GM23338 (cell line): Measurements from ENCODE around the gene CDKN1A. TPM values are rescaled to one million over a fixed set of nuclear protein-coding genes. Genes with fewer than 3 reads are reported as not detected.

Source experiments
- CREB1 ChIP-seq: fragments of 250-450 bp; sonication (Bioruptor Pico); IDR thresholded peaks from 2 replicates; pipeline ENCODE4 v1.5.0; 2020; ENCODE audit warnings: low read depth, mild to moderate bottlenecking, moderate library complexity
- ETS1 ChIP-seq: IDR thresholded peaks from 2 replicates; pipeline ENCODE4 v1.6.1; 2016; ENCODE audit warnings: antibody characterized with exemption
- EZH2phosphoT487 ChIP-seq: fragments of 200-600 bp; sonication (generic); IDR thresholded peaks from one replicate; pipeline ENCODE4 v1.8.1; 2018; ENCODE audit warnings: antibody characterized with exemption; ENCODE audit not compliant: unreplicated experiment
- NANOG ChIP-seq: IDR thresholded peaks from 2 replicates; pipeline ENCODE4 v1.6.1; 2016; ENCODE audit warnings: antibody characterized with exemption, borderline replicate concordance
- POLR2AphosphoS5 ChIP-seq: IDR thresholded peaks from 2 replicates; pipeline ENCODE4 v1.6.1; 2016; ENCODE audit warnings: antibody characterized with exemption, low read depth
- STAT1 ChIP-seq: IDR thresholded peaks from one replicate; pipeline ENCODE4 v1.6.1; 2016; ENCODE audit warnings: antibody characterized with exemption; ENCODE audit not compliant: unreplicated experiment
- ZNF462 ChIP-seq: fragments of 250-450 bp; sonication (Bioruptor Pico); IDR thresholded peaks from 2 replicates; pipeline ENCODE4 v1.5.0; 2020; ENCODE audit warnings: mild to moderate bottlenecking, moderate library complexity
- polyA plus RNA-seq: library from polyadenylated mRNA; unstranded; fragments of >200 nt; fragmentation: Nextera tagmentation; extraction: Ambion mirVana; gene quantifications from 2 replicates; pipeline ENCODE4 v1.2.1, GENCODE V29; 2016
- total RNA-seq: library from RNA; depleted of rRNA; stranded (reverse); fragments of >200 nt; shearing (Covaris generic); gene quantifications from 2 replicates; pipeline ENCODE4 v1.2.3, GENCODE V29; 2014

CDKN1A gene
- total and polyA plus RNA-seq, 2 experiments from 2014 or later, result 31.5 to 45.6 TPM

GRCh38 chr6:36730424-36731380 is 52.2 kb downstream of the CDKN1A start (continued):
- TF ChIP-seq ZNF462 (no peak), STAT1 (no peak), POLR2AphosphoS5 (no peak), NANOG (no peak), EZH2phosphoT487 (no peak), ETS1 (no peak), CREB1 (no peak)
